ENCODE measurements around the gene CISTR.

The CISTR gene

GRCh38 chr12:53752192-53752601 is 418 bp upstream of the CISTR start:
- H3K9me3 ChIP-seq (ENCODE audit: low read length) = no peaks in the 10 kb centered on the region
- H3K9ac ChIP-seq (ENCODE audit: low read length) = no peak overlapping the region
- H3K4me3 ChIP-seq (ENCODE audit: low read depth in 1 of 2, low read length in 2 of 2) = peak overlapping the region; percentile 56 to 70
- peaks cover 9 to 37% of the 10 kb centered on the region in 2 donors for H3K27me3 ChIP-seq (ENCODE audit: control insufficient read depth in 1 of 2, insufficient read depth in 2 of 2, low read length in 2 of 2)
- H3K36me3 ChIP-seq (ENCODE audit: insufficient read depth, low read length) = no peaks in the 10 kb centered on the region
- peak overlapping the region; percentile 68 for H3K27ac ChIP-seq (ENCODE audit: low read depth, low read length)
- peaks cover 28% of the 10 kb centered on the region for H3K4me1 ChIP-seq (ENCODE audit: insufficient read depth, low read length)

GRCh38 chr12:53750812-53751335 is 905 bp downstream of the CISTR start:
- H3K4me3 ChIP-seq (ENCODE audit: low read depth in 1 of 2, low read length in 2 of 2) = peak overlapping the region; percentile 56 to 70
- no peaks in the 10 kb centered on the region for H3K36me3 ChIP-seq (ENCODE audit: insufficient read depth, low read length)
- H3K9me3 ChIP-seq (ENCODE audit: low read length) = no peaks in the 10 kb centered on the region
- H3K27me3 ChIP-seq (ENCODE audit: control insufficient read depth in 1 of 2, insufficient read depth in 2 of 2, low read length in 2 of 2) = peaks cover 10 to 40% of the 10 kb centered on the region in 2 donors
- H3K9ac ChIP-seq (ENCODE audit: low read length) = no peak overlapping the region
- H3K4me1 ChIP-seq (ENCODE audit: insufficient read depth, low read length) = peaks cover 34% of the 10 kb centered on the region
- H3K27ac ChIP-seq (ENCODE audit: low read depth, low read length) = peak overlapping the region; percentile 68

- H3K27ac ChIP-seq (ENCODE audit: low read depth, low read length) = no peak overlapping the region
- no peak overlapping the region for H3K9ac ChIP-seq (ENCODE audit: low read length)
- peak overlapping the region; percentile 56 to 70 for H3K4me3 ChIP-seq (ENCODE audit: low read depth in 1 of 2, low read length in 2 of 2)
- H3K4me1 ChIP-seq (ENCODE audit: insufficient read depth, low read length) = peaks cover 29% of the 10 kb centered on the region
- peaks cover 10 to 40% of the 10 kb centered on the region in 2 donors for H3K27me3 ChIP-seq (ENCODE audit: control insufficient read depth in 1 of 2, insufficient read depth in 2 of 2, low read length in 2 of 2)
- H3K36me3 ChIP-seq (ENCODE audit: insufficient read depth, low read length) = no peaks in the 10 kb centered on the region
- H3K9me3 ChIP-seq (ENCODE audit: low read length) = no peaks in the 10 kb centered on the region
Observed at GRCh38 chr12:53749986-53750811, 1.6 kb downstream of the CISTR start.

- Histone ChIP-seq H3K4me1 (ENCODE audit: insufficient read depth, low read length) (peaks cover 15% of the 10 kb centered on the region), H3K27ac (ENCODE audit: low read depth, low read length) (no peak overlapping the region), H3K9ac (ENCODE audit: low read length) (no peak overlapping the region), H3K9me3 (ENCODE audit: low read length) (no peaks in the 10 kb centered on the region), H3K4me3 (ENCODE audit: low read depth in 1 of 2, low read length in 2 of 2) (no peak overlapping the region), H3K36me3 (ENCODE audit: insufficient read depth, low read length) (no peaks in the 10 kb centered on the region), H3K27me3 (ENCODE audit: control insufficient read depth in 1 of 2, insufficient read depth in 2 of 2, low read length in 2 of 2) (peaks cover 19 to 47% of the 10 kb centered on the region in 2 donors)
Observed at GRCh38 chr12:53748072-53748840, 3.5 kb downstream of the CISTR start.

GRCh38 chr12:53747095-53747494 is 4.7 kb downstream of the CISTR start:
- no peak overlapping the region for H3K4me3 ChIP-seq (ENCODE audit: low read depth in 1 of 2, low read length in 2 of 2)
- no peak overlapping the region for H3K9ac ChIP-seq (ENCODE audit: low read length)
- H3K27me3 ChIP-seq (ENCODE audit: control insufficient read depth in 1 of 2, insufficient read depth in 2 of 2, low read length in 2 of 2) = peaks cover 30 to 56% of the 10 kb centered on the region in 2 donors
- H3K36me3 ChIP-seq (ENCODE audit: insufficient read depth, low read length) = no peaks in the 10 kb centered on the region
- peaks cover 13% of the 10 kb centered on the region for H3K4me1 ChIP-seq (ENCODE audit: insufficient read depth, low read length)
- H3K27ac ChIP-seq (ENCODE audit: low read depth, low read length) = no peak overlapping the region
- H3K9me3 ChIP-seq (ENCODE audit: low read length) = no peaks in the 10 kb centered on the region

- Histone ChIP-seq H3K9me3 (ENCODE audit: low read length) (no peaks in the 10 kb centered on the region), H3K4me1 (ENCODE audit: insufficient read depth, low read length) (peaks cover 13% of the 10 kb centered on the region), H3K4me3 (ENCODE audit: low read depth in 1 of 2, low read length in 2 of 2) (no peak overlapping the region), H3K9ac (ENCODE audit: low read length) (peak overlapping the region; percentile 20), H3K27me3 (ENCODE audit: control insufficient read depth in 1 of 2, insufficient read depth in 2 of 2, low read length in 2 of 2) (peaks cover 32 to 55% of the 10 kb centered on the region in 2 donors), H3K36me3 (ENCODE audit: insufficient read depth, low read length) (no peaks in the 10 kb centered on the region), H3K27ac (ENCODE audit: low read depth, low read length) (no peak overlapping the region)
Observed at GRCh38 chr12:53746592-53747092, 5.1 kb downstream of the CISTR start.

GRCh38 chr12:53744751-53745150 is 7.0 kb downstream of the CISTR start:
- H3K27me3 ChIP-seq (ENCODE audit: control insufficient read depth in 1 of 2, insufficient read depth in 2 of 2, low read length in 2 of 2) = peaks cover 47 to 66% of the 10 kb centered on the region in 2 donors
- H3K4me3 ChIP-seq (ENCODE audit: low read depth in 1 of 2, low read length in 2 of 2) = no peak overlapping the region
- no peak overlapping the region for H3K9ac ChIP-seq (ENCODE audit: low read length)
- no peak overlapping the region for H3K27ac ChIP-seq (ENCODE audit: low read depth, low read length)
- H3K9me3 ChIP-seq (ENCODE audit: low read length) = no peaks in the 10 kb centered on the region
- H3K4me1 ChIP-seq (ENCODE audit: insufficient read depth, low read length) = peaks cover 13% of the 10 kb centered on the region
- H3K36me3 ChIP-seq (ENCODE audit: insufficient read depth, low read length) = no peaks in the 10 kb centered on the region

GRCh38 chr12:53744130-53744441 is 7.7 kb downstream of the CISTR start:
- H3K27me3 ChIP-seq (ENCODE audit: control insufficient read depth in 1 of 2, insufficient read depth in 2 of 2, low read length in 2 of 2) = peaks cover 53 to 65% of the 10 kb centered on the region in 2 donors
- H3K36me3 ChIP-seq (ENCODE audit: insufficient read depth, low read length) = no peaks in the 10 kb centered on the region
- no peaks in the 10 kb centered on the region for H3K9me3 ChIP-seq (ENCODE audit: low read length)
- H3K9ac ChIP-seq (ENCODE audit: low read length) = no peak overlapping the region
- no peak overlapping the region for H3K4me3 ChIP-seq (ENCODE audit: low read depth in 1 of 2, low read length in 2 of 2)
- H3K4me1 ChIP-seq (ENCODE audit: insufficient read depth, low read length) = peaks cover 13% of the 10 kb centered on the region
- H3K27ac ChIP-seq (ENCODE audit: low read depth, low read length) = no peak overlapping the region

- no peak overlapping the region for H3K9ac ChIP-seq (ENCODE audit: low read length)
- peaks cover 13% of the 10 kb centered on the region for H3K4me1 ChIP-seq (ENCODE audit: insufficient read depth, low read length)
- no peak overlapping the region for H3K27ac ChIP-seq (ENCODE audit: low read depth, low read length)
- H3K36me3 ChIP-seq (ENCODE audit: insufficient read depth, low read length) = no peaks in the 10 kb centered on the region
- no peaks in the 10 kb centered on the region for H3K9me3 ChIP-seq (ENCODE audit: low read length)
- H3K4me3 ChIP-seq (ENCODE audit: low read depth in 1 of 2, low read length in 2 of 2) = no peak overlapping the region
- peaks cover 53 to 65% of the 10 kb centered on the region in 2 donors for H3K27me3 ChIP-seq (ENCODE audit: control insufficient read depth in 1 of 2, insufficient read depth in 2 of 2, low read length in 2 of 2)
Observed at GRCh38 chr12:53743266-53744129, 8.3 kb downstream of the CISTR start.

- Histone ChIP-seq H3K4me1 (ENCODE audit: insufficient read depth, low read length) (peaks cover 6% of the 10 kb centered on the region), H3K9ac (ENCODE audit: low read length) (no peak overlapping the region), H3K4me3 (ENCODE audit: low read depth in 1 of 2, low read length in 2 of 2) (peak overlapping the region in 1 of 2 donors; percentile 9), H3K27me3 (ENCODE audit: control insufficient read depth in 1 of 2, insufficient read depth in 2 of 2, low read length in 2 of 2) (peaks cover 67% of the 10 kb centered on the region in 2 donors), H3K27ac (ENCODE audit: low read depth, low read length) (no peak overlapping the region), H3K36me3 (ENCODE audit: insufficient read depth, low read length) (no peaks in the 10 kb centered on the region), H3K9me3 (ENCODE audit: low read length) (no peaks in the 10 kb centered on the region)
Observed at GRCh38 chr12:53740130-53740491, 11.7 kb downstream of the CISTR start.
